Transverse colon (tissue), 4 donors: Measurements from ENCODE around the gene GPC6.

ENCODE experiments used
- CTCF ChIP-seq, 5 experiments: fragments of 200-600 bp in 3 of 5; fragments of 450-650 bp in 2 of 5; sonication (generic) in 3 of 5; IDR thresholded peaks; 1 replicate in 2 of 5; 2 replicates in 3 of 5; pipeline ENCODE4 v1.5.1; 2016 to 2017; ENCODE audit warnings: antibody characterized with exemption in 5 of 5, inconsistent platforms in 3 of 5, mild to moderate bottlenecking in 2 of 5, moderate library complexity in 1 of 5
- EP300 ChIP-seq: sonication (generic); formaldehyde crosslinking; IDR thresholded peaks from one replicate; pipeline ENCODE4 v1.6.1; 2017; ENCODE audit warnings: antibody characterized with exemption, low read depth
- POLR2A ChIP-seq: fragments of 450-650 bp; IDR thresholded peaks from one replicate; pipeline ENCODE4 v1.6.1; 2016; ENCODE audit warnings: antibody characterized with exemption, mild to moderate bottlenecking, moderate library complexity
- POLR2AphosphoS5 ChIP-seq, 3 donors: sonication (generic); formaldehyde crosslinking; IDR thresholded peaks; one replicate each; pipeline ENCODE4 v1.6.1; 2016; ENCODE audit warnings: antibody characterized with exemption in 3 of 3

GRCh38 chr13:94186470-94186869, 959.9 kb downstream of the GPC6 start:
- TF ChIP-seq CTCF (IDR thresholded peaks at IDR 0.05) (no peak), POLR2A (no peak), POLR2AphosphoS5 (IDR thresholded peaks at IDR 0.05) (no peak), EP300 (no peak)
